GM12878 (cell line): ENCODE measurements around the gene PRR13. TPM values are rescaled to one million over a fixed set of nuclear protein-coding genes. Genes with fewer than 3 reads are reported as not detected.

Source experiments
- ASH2L ChIP-seq: fragments of 300-600, 200-600 bp; sonication (generic); IDR thresholded peaks from 2 replicates; pipeline ENCODE4 v1.6.1; 2017; ENCODE audit warnings: low read depth, mild to moderate bottlenecking, borderline replicate concordance
- CEBPB ChIP-seq, 2 experiments: fragments of 150-350 bp in 1 of 2; IDR thresholded peaks; 2 replicates each; pipeline ENCODE4 v1.6.1; 2012 to 2014; ENCODE audit warnings: low read depth in 2 of 2, low read length in 2 of 2, borderline replicate concordance in 1 of 2, inconsistent platforms in 1 of 2
- ESRRA ChIP-seq: IDR thresholded peaks from 2 replicates; pipeline ENCODE4 v1.6.1; 2012; ENCODE audit warnings: mild to moderate bottlenecking, low read length, improper control_type of control experiment
- IRF5 ChIP-seq: fragments of 450-650 bp; IDR thresholded peaks from 2 replicates; pipeline ENCODE4 v1.6.1; 2017; ENCODE audit warnings: borderline replicate concordance
- KLF5 ChIP-seq: fragments of 450-650 bp; IDR thresholded peaks from 2 replicates; pipeline ENCODE4 v1.6.1; 2014; ENCODE audit warnings: mild to moderate bottlenecking; ENCODE audit not compliant: partially characterized antibody
- MYC ChIP-seq: IDR thresholded peaks from 2 replicates; pipeline ENCODE4 v1.6.1; 2011; ENCODE audit warnings: mild to moderate bottlenecking, low read length, moderate library complexity, inconsistent platforms; ENCODE audit not compliant: insufficient read depth, insufficient replicate concordance, insufficient read length, severe bottlenecking
- NR2C2 ChIP-seq: IDR thresholded peaks from 2 replicates; pipeline ENCODE4 v1.6.1; 2011; ENCODE audit warnings: borderline replicate concordance, low read depth; ENCODE audit not compliant: control insufficient read depth, insufficient read length
- PRDM15 ChIP-seq: fragments of 450-650 bp; formaldehyde crosslinking; IDR thresholded peaks from 2 replicates; pipeline ENCODE4 v1.4.0; 2020; ENCODE audit warnings: mild to moderate bottlenecking, moderate library complexity
- RUNX3 ChIP-seq: IDR thresholded peaks from 2 replicates; pipeline ENCODE4 v1.6.1; 2012; ENCODE audit warnings: low read length, inconsistent platforms
- TCF12 ChIP-seq: IDR thresholded peaks from 2 replicates; pipeline ENCODE4 v1.6.1; 2011; ENCODE audit warnings: low read depth, mild to moderate bottlenecking, low read length
- TCF3 ChIP-seq: IDR thresholded peaks from 2 replicates; pipeline ENCODE4 v1.6.1; 2012; ENCODE audit warnings: low read depth, mild to moderate bottlenecking, low read length, borderline replicate concordance; ENCODE audit not compliant: insufficient read depth
- polyA plus RNA-seq, 11 experiments: library from polyadenylated mRNA; depleted of rRNA in 4 of 11; unstranded in 6 of 11; stranded (reverse) in 5 of 11; fragments of >200 nt; fragmentation: Nextera tagmentation in 4 of 11; fragmentation: Illumina TruSeq in 1 of 11; extraction: Ambion mirVana in 4 of 11; extraction: Trizol in 1 of 11; gene quantifications; 1 replicate in 1 of 11; 2 replicates in 10 of 11; pipeline versions ENCODE4 v1.2.1 to v1.2.3, GENCODE V29; 2011 to 2016; ENCODE audit warnings: inconsistent platforms in 2 of 11, missing spikeins in 2 of 11, low read depth in 1 of 11
- total RNA-seq, 4 experiments: library from RNA; depleted of rRNA in 3 of 4; stranded (reverse); fragments of >200 nt in 3 of 4; fragmentation: Illumina TruSeq in 1 of 4; extraction: Trizol in 1 of 4; gene quantifications; 2 replicates each; pipeline versions ENCODE4 v1.2.1 to v1.2.3, GENCODE V29; 2013 to 2021

Gene PRR13
- total and polyA plus RNA-seq, 10 of the 15 experiments (the other 5 are each of a cell fraction or from before 2014, with no cell fraction given) = 94.2 to 462 (median 276) TPM

- TF ChIP-seq NR2C2 (no peak), TCF3 (0 out of 2 replicates have a peak, but pooled peaks have one; percentile 10), RUNX3 (no peak), CEBPB (IDR thresholded peaks at IDR 0.05; ENCODE audit: borderline replicate concordance in 1 of 2, low read depth in 2 of 2, low read length in 2 of 2) (no peak), ASH2L (no peak), MYC (no peak), ESRRA (no peak), KLF5 (no peak), IRF5 (no peak), TCF12 (peak; percentile 20; the same call in 1 of the 2 replicates), PRDM15 (CRISPR knock-in tag) (no peak)
- TF ChIP-seq, all 136 proteins: peak for 33
Measured at GRCh38 chr12:53441040-53441833, at the start of gene PRR13 (continued).
